ENCODE measurements around the gene HIVEP3. TPM values are rescaled to one million over a fixed set of nuclear protein-coding genes. Genes with fewer than 3 reads are reported as not detected.
A peak's percentile ranks its signal among the peaks of the same experiment; 100 is the strongest.

The HIVEP3 gene
- total and polyA plus RNA-seq, 3 donors from 2014 or later: 4.8 to 7.3 (median 7.2) TPM

GRCh38 chr1:41868241-41868998, 50.3 kb downstream of the HIVEP3 start:
- Histone ChIP-seq H3K9me3 (no peaks in the 10 kb centered on the region), H3K27me3 (no peaks in the 10 kb centered on the region), H3K36me3 (ENCODE audit: low read depth, missing control alignments) (no peaks in the 10 kb centered on the region), H3K27ac (no peak overlapping the region), H3K4me1 (peaks cover 13% of the 10 kb centered on the region), H3K4me3 (no peak overlapping the region)
- 88 to 89% methylated on average over 6 of the region's 6 CpGs for WGBS, 2 donors
- TF ChIP-seq CTCF (IDR thresholded peaks at IDR 0.05): no peak
- intact Hi-C loops (cut with DNase I; ENCODE audit: low total_unique reads): no loop called here
- DNase-seq: no peak

DNA sequence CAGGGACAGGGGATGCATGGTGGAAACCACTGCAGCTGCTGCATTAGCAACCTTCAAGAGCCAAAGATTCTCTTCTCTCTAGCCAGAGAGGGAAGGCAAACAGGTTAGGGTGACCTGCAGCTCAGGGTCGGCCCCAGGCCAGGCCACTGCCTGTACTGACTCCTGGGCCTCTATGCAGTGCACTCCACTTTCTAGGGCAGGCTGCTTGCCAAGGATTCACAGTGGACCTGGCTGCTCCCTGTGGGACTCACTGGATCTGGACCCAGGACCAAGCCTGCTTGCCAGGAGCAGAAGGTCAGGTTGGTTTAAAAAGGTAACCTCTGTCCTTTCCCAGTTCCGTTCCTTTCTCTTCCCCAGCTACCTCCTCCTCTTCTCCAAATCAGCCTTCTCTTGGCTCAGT, 52.4 kb downstream of the HIVEP3 start:
- H3K9me3 ChIP-seq: no peaks in the 10 kb centered on the region
- peak; percentile 38 for DNase-seq
- intact Hi-C loops (cut with DNase I; ENCODE audit: low total_unique reads): no loop called here
- TF ChIP-seq POLR2A (IDR thresholded peaks at IDR 0.05): no peak
- no peak overlapping the region for H3K4me3 ChIP-seq
- no peaks in the 10 kb centered on the region for H3K27me3 ChIP-seq
- H3K27ac ChIP-seq: no peak overlapping the region
- 36 to 44% methylated on average over 1 to 2 of the region's 2 CpGs for WGBS, 2 donors
- H3K4me1 ChIP-seq: peaks cover 13% of the 10 kb centered on the region
- no peaks in the 10 kb centered on the region for H3K36me3 ChIP-seq (ENCODE audit: low read depth, missing control alignments)

GRCh38 chr1:41864471-41865040, 54.2 kb downstream of the HIVEP3 start:
- no peak overlapping the region for H3K4me3 ChIP-seq
- peaks cover 13% of the 10 kb centered on the region for H3K4me1 ChIP-seq
- no peaks in the 10 kb centered on the region for H3K27me3 ChIP-seq
- DNase-seq: no peak
- intact Hi-C loops (cut with DNase I; ENCODE audit: low total_unique reads): no loop called here
- TF ChIP-seq CTCF (IDR thresholded peaks at IDR 0.05) (no peak), POLR2A (IDR thresholded peaks at IDR 0.05) (no peak)
- H3K9me3 ChIP-seq: no peaks in the 10 kb centered on the region
- no peaks in the 10 kb centered on the region for H3K36me3 ChIP-seq (ENCODE audit: low read depth, missing control alignments)
- no peak overlapping the region for H3K27ac ChIP-seq
- 73 to 81% methylated on average over 4 of the region's 4 CpGs for WGBS, 2 donors

DNA sequence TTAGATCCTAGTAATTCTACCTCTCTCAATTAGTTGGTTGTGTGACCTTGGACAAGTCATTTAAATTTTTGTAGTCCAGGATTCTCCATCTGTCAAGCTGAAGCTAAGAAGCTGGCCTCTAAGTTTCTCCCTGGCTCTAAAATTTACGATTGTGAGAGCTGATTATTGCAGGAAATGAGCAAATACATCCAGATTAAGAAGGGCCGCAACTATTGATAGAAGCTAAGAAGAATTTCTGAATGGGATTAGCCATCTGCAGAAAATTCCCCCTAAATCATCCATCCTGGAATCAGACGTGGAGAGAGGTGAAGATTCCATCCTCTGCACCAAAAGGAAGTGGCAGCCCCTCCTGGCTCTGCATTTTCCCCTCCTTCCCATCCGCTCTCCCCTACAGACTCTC, 55.0 kb downstream of the HIVEP3 start:
- intact Hi-C loops (cut with DNase I; ENCODE audit: low total_unique reads): no loop called here
- no peaks in the 10 kb centered on the region for H3K36me3 ChIP-seq (ENCODE audit: low read depth, missing control alignments)
- 91 to 94% methylated on average over 4 of the region's 4 CpGs for WGBS, 2 donors
- H3K27me3 ChIP-seq: no peaks in the 10 kb centered on the region
- no peak for TF ChIP-seq CTCF (IDR thresholded peaks at IDR 0.05)
- TF ChIP-seq POLR2A (IDR thresholded peaks at IDR 0.05): no peak
- no peaks in the 10 kb centered on the region for H3K9me3 ChIP-seq
- H3K4me1 ChIP-seq: peaks cover 13% of the 10 kb centered on the region
- no peak overlapping the region for H3K4me3 ChIP-seq
- H3K27ac ChIP-seq: no peak overlapping the region
- DNase-seq: no peak

GRCh38 chr1:41862384-41863221, 56.1 kb downstream of the HIVEP3 start:
- intact Hi-C loops (cut with DNase I; ENCODE audit: low total_unique reads): no loop called here
- DNase-seq: no peak
- 83 to 85% methylated on average over 7 of the region's 7 CpGs for WGBS, 2 donors

More at GRCh38 chr1:41862384-41863221, 56.1 kb downstream of the HIVEP3 start:
- no peak for TF ChIP-seq POLR2A (IDR thresholded peaks at IDR 0.05)
- H3K27ac ChIP-seq: no peak overlapping the region
- H3K36me3 ChIP-seq (ENCODE audit: low read depth, missing control alignments): no peaks in the 10 kb centered on the region
- no peaks in the 10 kb centered on the region for H3K9me3 ChIP-seq
- peaks cover 13% of the 10 kb centered on the region for H3K4me1 ChIP-seq
- no peaks in the 10 kb centered on the region for H3K27me3 ChIP-seq
- no peak overlapping the region for H3K4me3 ChIP-seq
